Measurements from ENCODE around the gene R3HDM4.
"Not testable (repeated sequence)": the region's sequence is repeated elsewhere in the genome, so short reads cannot be mapped to it uniquely, and the experiment has no call there.

Gene R3HDM4

GRCh38 chr19:877992-878660 is 34.9 kb downstream of the R3HDM4 start:
- in situ Hi-C loops (cut with MboI; ENCODE audit: low sequenced_read_pairs), result not testable (repeated sequence)

- in situ Hi-C loops (cut with MboI; ENCODE audit: low sequenced_read_pairs), result no loop called here
These were observed 36.2 kb downstream of the R3HDM4 start for GRCh38 chr19:876780-877314.

GRCh38 chr19:876089-876488 is 36.9 kb downstream of the R3HDM4 start:
- in situ Hi-C loops (cut with MboI; ENCODE audit: low sequenced_read_pairs), result no loop called here

DNA sequence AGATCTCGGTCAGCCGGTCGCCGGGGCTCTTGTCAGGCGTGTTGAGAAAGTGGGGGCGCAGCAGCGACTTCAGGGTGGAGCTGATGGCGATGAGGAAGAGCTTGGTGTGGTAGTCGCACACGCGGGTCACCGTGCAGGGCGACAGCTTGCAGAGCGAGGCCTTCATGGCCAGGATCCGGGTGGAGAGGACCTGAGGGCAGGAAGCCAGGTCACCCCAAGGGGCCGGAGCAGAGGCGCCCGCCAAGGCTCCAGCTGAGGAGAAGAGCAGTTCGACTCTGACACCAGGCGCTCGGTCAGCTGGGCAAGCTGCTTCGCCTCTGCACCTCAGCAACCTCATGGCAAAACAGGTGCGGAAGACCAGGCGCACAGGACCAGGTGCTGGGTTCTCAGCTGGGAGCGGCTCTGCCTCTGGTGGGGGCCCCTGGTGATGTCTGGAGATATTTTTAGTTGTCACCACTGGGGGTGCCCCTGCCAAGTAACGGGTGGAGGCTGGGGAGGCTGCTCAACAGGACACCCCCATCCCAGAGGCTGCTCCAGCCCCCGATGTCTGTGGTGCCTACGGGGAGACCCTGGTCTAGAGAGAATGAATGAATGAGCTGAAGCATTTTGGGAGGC is 37.6 kb downstream of the R3HDM4 start:
- in situ Hi-C loops (cut with MboI; ENCODE audit: low sequenced_read_pairs), result no loop called here

- in situ Hi-C loops (cut with MboI; ENCODE audit: low sequenced_read_pairs), result no loop called here
These were observed 39.4 kb downstream of the R3HDM4 start for GRCh38 chr19:873561-874041.

DNA sequence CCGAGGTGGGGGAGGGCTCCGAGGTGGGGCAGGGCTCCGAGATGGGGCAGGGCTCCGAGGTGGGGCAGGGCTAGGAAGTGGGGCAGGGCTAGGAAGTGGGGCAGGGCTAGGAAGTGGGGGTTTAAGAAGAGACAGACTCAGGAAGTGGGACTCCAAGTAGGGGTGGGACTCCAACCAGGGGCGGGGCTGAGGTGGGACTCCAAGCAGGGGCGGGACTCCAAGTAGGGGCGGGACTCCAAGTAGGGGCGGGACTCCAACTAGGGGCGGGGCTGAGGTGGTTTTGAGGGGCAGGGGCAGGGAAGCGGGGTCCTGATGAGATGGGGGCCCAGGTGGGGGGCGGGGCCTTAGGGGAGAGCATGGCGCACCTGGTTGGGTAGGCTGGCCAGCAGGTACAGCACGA is 39.9 kb downstream of the R3HDM4 start:
- in situ Hi-C loops (cut with MboI; ENCODE audit: low sequenced_read_pairs), result no loop called here

GRCh38 chr19:872266-872951 is 40.6 kb downstream of the R3HDM4 start:
- in situ Hi-C loops (cut with MboI; ENCODE audit: low sequenced_read_pairs), result no loop called here

DNA sequence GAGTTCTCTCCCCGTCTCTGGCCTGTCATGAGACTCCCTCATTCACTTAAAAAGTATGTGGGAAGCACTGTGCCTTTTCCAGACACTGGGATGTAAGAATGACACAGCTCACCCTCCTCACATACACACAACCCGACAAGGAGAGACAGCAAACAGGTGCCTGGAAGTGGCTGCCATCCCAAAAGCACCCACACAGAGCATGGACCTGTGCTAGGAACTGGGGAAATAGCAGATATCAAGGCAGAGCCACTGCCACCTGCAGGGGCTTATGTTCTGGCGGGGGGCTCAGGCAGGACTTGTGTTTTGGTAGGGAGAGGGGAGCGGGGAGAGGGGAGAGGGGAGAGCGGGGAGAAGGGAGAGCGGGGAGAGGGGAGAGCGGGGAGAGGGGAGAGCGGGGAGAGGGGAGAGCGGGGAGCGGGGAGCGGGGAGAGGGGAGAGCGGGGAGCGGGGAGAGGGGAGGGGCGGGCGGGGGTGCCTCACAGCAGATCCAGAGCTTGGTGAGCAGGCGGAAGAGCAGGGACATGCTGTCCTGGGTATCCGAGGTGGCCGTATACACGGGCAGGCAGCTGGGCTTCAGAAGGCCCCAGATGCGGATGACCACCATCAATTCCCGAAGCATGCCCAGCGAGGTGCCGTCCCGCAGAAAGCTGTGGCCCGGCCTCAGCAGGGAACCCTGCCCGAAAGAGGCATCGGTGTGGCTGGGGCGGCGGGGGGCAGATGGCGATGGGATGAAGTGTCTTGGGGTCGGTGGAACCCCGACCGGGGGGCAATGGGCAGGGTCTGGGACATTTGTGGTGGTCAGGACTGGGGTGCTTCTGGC is 41.4 kb downstream of the R3HDM4 start:
- in situ Hi-C loops (cut with MboI; ENCODE audit: low sequenced_read_pairs), result no loop called here

DNA sequence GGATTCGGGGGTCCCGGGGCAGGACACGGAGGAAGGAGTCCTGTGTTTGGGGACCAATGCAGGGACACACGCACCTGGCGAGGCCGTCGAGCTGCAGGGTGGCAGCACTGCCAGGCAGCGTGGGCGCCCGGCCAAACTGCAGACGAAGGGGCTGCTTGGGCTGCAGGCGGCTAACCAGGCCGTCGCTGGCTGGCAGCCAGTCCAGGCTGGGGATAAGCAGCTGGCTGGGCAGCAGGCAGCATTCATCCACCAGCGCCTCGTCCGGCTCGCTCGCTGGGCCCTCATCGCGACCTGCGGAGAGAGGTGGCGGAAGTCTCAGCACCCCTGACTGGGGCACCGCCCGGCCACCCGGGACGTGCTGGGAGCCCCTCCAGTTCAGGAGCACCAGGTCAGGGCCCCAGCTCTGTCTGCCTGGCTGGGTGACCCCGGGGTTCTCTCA is 42.0 kb downstream of the R3HDM4 start:
- in situ Hi-C loops (cut with MboI; ENCODE audit: low sequenced_read_pairs), result no loop called here

GRCh38 chr19:870314-870713 is 42.7 kb downstream of the R3HDM4 start:
- in situ Hi-C loops (cut with MboI; ENCODE audit: low sequenced_read_pairs), result no loop called here

GRCh38 chr19:869245-870177 is 43.5 kb downstream of the R3HDM4 start:
- in situ Hi-C loops (cut with MboI; ENCODE audit: low sequenced_read_pairs), result no loop called here

- in situ Hi-C loops (cut with MboI; ENCODE audit: low sequenced_read_pairs), result no loop called here
These were observed 44.4 kb downstream of the R3HDM4 start for GRCh38 chr19:868458-869244.

DNA sequence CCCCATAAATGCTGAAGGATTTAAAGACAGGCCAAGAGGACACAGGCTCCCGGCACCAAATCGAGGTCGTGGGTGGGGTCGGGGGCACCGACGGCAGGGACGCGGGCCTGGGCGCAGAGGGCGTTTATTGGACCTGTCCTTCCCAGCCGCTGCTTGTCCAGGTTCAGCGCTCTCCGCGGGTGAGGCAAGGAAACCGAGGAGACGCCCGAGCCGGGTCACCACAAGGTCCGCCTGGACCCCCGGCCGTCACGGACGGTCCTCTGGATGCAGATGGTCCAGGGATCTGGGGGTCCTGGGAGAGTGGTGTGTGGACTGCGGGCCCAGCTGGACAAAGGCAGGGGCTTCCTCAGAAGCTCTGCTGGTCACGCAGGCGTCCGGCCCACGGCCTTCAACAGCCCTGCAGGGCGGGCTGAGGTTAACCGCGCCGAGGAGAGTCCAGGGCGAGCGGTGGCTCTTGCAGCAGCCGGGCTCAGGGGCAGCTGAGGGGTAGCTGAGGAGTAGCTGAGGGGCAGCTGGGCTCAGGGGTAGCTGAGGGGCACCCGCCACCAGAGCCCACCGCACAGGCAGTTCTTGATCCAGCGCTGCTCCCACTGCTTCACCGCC is 45.1 kb downstream of the R3HDM4 start:
- in situ Hi-C loops (cut with MboI; ENCODE audit: low sequenced_read_pairs), result no loop called here

DNA sequence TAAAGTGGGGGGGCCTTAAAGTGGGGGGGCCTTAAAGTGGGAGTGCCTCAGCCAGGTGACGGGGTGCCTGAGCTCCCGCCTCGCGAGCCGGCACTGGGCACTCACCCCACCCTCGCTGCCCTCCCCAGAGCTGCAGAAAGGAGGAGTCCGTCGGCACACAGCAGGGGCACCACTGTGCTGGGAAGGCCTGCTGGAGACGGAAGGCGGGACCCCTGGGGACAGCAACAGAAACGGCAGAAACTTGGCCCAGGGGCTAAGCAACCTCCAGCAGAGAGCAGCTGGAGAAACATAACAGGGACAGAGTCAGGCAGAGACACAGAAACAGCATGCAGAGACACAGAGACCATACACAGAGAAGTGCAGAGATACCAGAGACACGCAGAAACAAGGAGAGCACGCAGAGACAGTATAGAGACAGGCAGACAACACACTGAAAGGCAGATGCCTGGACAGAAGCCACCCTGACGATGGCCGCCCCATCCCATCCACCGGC is 45.7 kb downstream of the R3HDM4 start:
- in situ Hi-C loops (cut with MboI; ENCODE audit: low sequenced_read_pairs), result no loop called here

GRCh38 chr19:866769-867300 is 46.2 kb downstream of the R3HDM4 start:
- in situ Hi-C loops (cut with MboI; ENCODE audit: low sequenced_read_pairs), result no loop called here

DNA sequence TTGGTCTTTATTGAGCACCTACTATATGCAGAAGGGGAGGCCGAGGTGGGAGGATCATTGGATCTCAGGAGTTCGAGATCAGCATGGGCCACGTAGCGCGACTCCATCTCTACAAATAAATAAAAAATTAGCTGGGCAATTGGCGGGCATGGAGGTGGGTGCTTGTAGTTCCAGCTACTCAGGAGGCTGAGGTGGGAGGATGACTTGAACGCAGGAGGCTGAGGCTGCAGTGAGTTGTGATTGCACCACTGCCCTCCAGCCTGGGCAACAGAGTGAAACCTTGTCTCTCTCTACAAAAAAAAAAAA is 49.8 kb downstream of the R3HDM4 start:
- in situ Hi-C loops (cut with MboI; ENCODE audit: low sequenced_read_pairs), result no loop called here

GRCh38 chr19:862581-863314 is 50.3 kb downstream of the R3HDM4 start:
- in situ Hi-C loops (cut with MboI; ENCODE audit: low sequenced_read_pairs), result no loop called here

All from HL-60/S4 treated with retinoic acid at 250 ng/mL for 4 days and 3 days (cell line).